ENCODE data around the gene CLDN20. TPM values are rescaled to one million over a fixed set of nuclear protein-coding genes. Genes with fewer than 3 reads are reported as not detected.
A peak's percentile ranks its signal among the peaks of the same experiment; 100 is the strongest.
"Not testable (repeated sequence)": the region's sequence is repeated elsewhere in the genome, so short reads cannot be mapped to it uniquely, and the experiment has no call there.

The CLDN20 gene
- total RNA-seq, 1 experiment from 2014 or later, result not detected

DNA sequence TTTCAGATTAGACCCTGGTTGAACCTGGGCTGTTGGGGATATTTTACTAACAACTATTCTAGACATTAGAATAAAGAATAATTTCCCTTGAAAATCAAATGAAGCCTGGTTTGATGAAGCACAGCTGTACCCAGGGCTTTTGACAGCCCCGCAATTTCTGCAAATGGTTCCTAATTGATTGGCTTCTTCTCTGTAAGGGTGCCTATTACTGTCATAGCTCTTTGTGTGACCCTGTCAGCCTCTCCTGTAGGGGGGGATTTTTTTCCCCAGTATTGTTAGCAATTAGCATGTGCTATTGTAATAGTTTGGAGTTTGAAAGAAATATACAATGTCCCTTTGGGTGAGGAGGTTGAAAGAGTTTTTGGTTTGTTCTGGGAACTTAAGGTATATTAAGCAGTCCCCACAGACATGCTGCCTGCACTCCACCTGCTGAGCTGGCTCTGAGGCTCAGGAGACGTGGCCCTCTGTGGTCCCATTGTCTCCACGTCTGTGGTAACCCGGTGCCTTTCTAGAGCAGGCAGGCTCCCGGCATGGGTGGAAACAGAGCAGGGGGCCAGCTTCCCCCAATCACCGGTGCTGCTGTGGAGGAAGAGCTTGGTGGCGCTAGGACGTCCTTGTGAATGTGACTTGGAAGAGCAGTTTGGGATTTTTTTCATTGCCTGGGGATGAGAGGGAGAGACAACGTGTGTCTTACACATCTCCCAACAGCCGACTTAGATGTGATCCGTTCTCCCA is 47.3 kb upstream of the CLDN20 start:
- H3K4me3 ChIP-seq (ENCODE audit: low read depth in 2 of 2, low read length in 2 of 2), result no peak overlapping the region
- peak overlapping the region; percentile 36; the same call in 1 of the 2 replicates for H3K27ac ChIP-seq (ENCODE audit: low read length)
- CTCF ChIA-PET, result no interaction called here
- intact Hi-C loops (cut with micrococcal nuclease; ENCODE audit: unreplicated experiment) (no loop called here), in situ Hi-C loops (cut with HindIII; ENCODE audit: low pct_unique_long_range_greater_than_20kb, low sequenced_read_pairs) (no loop called here)
- no peak for TF ChIP-seq TCF7L2 (IDR thresholded peaks at IDR 0.05; ENCODE audit: low read depth, low read length)
- TF ChIP-seq, protein P1, sequence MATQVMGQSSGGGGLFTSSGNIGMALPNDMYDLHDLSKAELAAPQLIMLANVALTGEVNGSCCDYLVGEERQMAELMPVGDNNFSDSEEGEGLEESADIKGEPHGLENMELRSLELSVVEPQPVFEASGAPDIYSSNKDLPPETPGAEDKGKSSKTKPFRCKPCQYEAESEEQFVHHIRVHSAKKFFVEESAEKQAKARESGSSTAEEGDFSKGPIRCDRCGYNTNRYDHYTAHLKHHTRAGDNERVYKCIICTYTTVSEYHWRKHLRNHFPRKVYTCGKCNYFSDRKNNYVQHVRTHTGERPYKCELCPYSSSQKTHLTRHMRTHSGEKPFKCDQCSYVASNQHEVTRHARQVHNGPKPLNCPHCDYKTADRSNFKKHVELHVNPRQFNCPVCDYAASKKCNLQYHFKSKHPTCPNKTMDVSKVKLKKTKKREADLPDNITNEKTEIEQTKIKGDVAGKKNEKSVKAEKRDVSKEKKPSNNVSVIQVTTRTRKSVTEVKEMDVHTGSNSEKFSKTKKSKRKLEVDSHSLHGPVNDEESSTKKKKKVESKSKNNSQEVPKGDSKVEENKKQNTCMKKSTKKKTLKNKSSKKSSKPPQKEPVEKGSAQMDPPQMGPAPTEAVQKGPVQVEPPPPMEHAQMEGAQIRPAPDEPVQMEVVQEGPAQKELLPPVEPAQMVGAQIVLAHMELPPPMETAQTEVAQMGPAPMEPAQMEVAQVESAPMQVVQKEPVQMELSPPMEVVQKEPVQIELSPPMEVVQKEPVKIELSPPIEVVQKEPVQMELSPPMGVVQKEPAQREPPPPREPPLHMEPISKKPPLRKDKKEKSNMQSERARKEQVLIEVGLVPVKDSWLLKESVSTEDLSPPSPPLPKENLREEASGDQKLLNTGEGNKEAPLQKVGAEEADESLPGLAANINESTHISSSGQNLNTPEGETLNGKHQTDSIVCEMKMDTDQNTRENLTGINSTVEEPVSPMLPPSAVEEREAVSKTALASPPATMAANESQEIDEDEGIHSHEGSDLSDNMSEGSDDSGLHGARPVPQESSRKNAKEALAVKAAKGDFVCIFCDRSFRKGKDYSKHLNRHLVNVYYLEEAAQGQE (IDR thresholded peaks at IDR 0.05; ENCODE audit: insufficient read depth in 1 of 2, low read depth in 2 of 2, low read length in 1 of 2), result no peak
- TF ChIP-seq, protein P2, sequence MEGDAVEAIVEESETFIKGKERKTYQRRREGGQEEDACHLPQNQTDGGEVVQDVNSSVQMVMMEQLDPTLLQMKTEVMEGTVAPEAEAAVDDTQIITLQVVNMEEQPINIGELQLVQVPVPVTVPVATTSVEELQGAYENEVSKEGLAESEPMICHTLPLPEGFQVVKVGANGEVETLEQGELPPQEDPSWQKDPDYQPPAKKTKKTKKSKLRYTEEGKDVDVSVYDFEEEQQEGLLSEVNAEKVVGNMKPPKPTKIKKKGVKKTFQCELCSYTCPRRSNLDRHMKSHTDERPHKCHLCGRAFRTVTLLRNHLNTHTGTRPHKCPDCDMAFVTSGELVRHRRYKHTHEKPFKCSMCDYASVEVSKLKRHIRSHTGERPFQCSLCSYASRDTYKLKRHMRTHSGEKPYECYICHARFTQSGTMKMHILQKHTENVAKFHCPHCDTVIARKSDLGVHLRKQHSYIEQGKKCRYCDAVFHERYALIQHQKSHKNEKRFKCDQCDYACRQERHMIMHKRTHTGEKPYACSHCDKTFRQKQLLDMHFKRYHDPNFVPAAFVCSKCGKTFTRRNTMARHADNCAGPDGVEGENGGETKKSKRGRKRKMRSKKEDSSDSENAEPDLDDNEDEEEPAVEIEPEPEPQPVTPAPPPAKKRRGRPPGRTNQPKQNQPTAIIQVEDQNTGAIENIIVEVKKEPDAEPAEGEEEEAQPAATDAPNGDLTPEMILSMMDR (IDR thresholded peaks at IDR 0.05), result no peak
- no peak for TF ChIP-seq POLR2AphosphoS5 (IDR thresholded peaks at IDR 0.05; ENCODE audit: low read depth, low read length)
- no peak for TF ChIP-seq SIN3A (IDR thresholded peaks at IDR 0.05; ENCODE audit: borderline replicate concordance, insufficient read depth, low read depth, low read length)
- H3K27me3 ChIP-seq (ENCODE audit: control insufficient read depth, insufficient read depth, low read length), result no peaks in the 10 kb centered on the region
- H3K9me3 ChIP-seq (ENCODE audit: control insufficient read depth, insufficient read depth, low read depth, low read length), result no peaks in the 10 kb centered on the region
- DNase-seq (ENCODE audit: low read depth, low spot score), result no peak
- no TSS peak for BruUV-seq (replicated peaks)
- no peaks in the 10 kb centered on the region; the same call in none of the 2 replicates for H3K36me3 ChIP-seq (ENCODE audit: control insufficient read depth, insufficient read depth, low read length)
- ATAC-seq, result no peak
- POLR2A ChIA-PET, result no interaction called here
- peaks cover 4% of the 10 kb centered on the region for H3K4me1 ChIP-seq (ENCODE audit: control insufficient read depth, insufficient read depth, low read length)

DNA sequence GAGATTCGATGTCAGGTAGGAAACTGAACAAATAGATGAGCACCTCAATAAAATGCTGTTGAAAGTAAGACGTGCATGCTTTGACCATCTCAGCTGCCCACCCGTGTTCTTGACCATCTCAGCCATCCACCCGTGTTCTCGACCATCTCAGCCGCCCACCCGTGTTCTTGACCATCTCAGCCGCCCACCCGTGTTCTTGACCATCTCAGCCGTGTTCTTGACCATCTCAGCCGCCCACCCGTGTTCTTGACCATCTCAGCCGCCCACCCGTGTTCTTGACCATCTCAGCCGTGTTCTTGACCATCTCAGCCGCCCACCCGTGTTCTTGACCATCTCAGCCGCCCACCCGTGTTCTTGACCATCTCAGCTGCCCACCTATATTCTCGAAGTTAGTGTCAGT is 45.1 kb upstream of the CLDN20 start:
- BruUV-seq (replicated peaks); H3K36me3 ChIP-seq (ENCODE audit: control insufficient read depth, insufficient read depth, low read length); intact Hi-C loops (cut with micrococcal nuclease; ENCODE audit: unreplicated experiment); H3K9me3 ChIP-seq (ENCODE audit: control insufficient read depth, insufficient read depth, low read depth, low read length); H3K27me3 ChIP-seq (ENCODE audit: control insufficient read depth, insufficient read depth, low read length); POLR2A ChIA-PET; in situ Hi-C loops (cut with HindIII; ENCODE audit: low pct_unique_long_range_greater_than_20kb, low sequenced_read_pairs); ATAC-seq; H3K27ac ChIP-seq (ENCODE audit: low read length); H3K4me3 ChIP-seq (ENCODE audit: low read depth in 2 of 2, low read length in 2 of 2); DNase-seq (ENCODE audit: low read depth, low spot score): not testable (repeated sequence)
- peaks cover 14% of the 10 kb centered on the region for H3K4me1 ChIP-seq (ENCODE audit: control insufficient read depth, insufficient read depth, low read length)
- CTCF ChIA-PET, result interaction anchor here (0.7 kb wide), 1 partner anchor 60 kb away, joined by 4 read pairs; no protein-coding TSS in a partner anchor

DNA sequence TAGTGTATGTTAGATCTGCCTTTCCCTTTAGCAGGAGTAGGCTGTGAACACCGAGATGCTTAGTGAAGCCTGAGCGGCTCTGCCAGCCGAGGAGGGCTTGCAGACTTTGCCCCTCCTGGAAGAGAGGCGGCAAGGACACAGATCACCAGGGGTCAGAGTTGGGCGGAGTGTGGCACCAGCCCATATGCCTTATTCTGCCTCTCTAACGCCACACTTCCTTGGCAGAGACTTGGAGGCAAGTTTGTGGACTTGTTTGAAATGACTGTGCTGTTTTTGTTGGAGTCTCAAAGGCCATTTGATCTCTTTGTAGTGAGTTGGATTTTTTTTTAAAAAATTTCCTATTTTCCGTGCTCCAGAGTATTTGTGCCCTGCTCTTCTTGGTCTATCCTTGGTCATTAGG is 44.5 kb upstream of the CLDN20 start:
- peaks cover 18% of the 10 kb centered on the region for H3K4me1 ChIP-seq (ENCODE audit: control insufficient read depth, insufficient read depth, low read length)
- BruUV-seq (replicated peaks), result no TSS peak
- H3K4me3 ChIP-seq (ENCODE audit: low read depth in 2 of 2, low read length in 2 of 2), result no peak overlapping the region
- H3K27ac ChIP-seq (ENCODE audit: low read length), result peak overlapping the region; percentile 14; the same call in 1 of the 2 replicates
- H3K36me3 ChIP-seq (ENCODE audit: control insufficient read depth, insufficient read depth, low read length), result no peaks in the 10 kb centered on the region
- no peak for DNase-seq (ENCODE audit: low read depth, low spot score)
- intact Hi-C loops (cut with micrococcal nuclease; ENCODE audit: unreplicated experiment) (no loop called here), in situ Hi-C loops (cut with HindIII; ENCODE audit: low pct_unique_long_range_greater_than_20kb, low sequenced_read_pairs) (no loop called here)
- ChIA-PET CTCF (interaction anchor here (0.7 kb wide), 1 partner anchor 59 kb away, joined by 4 read pairs; no protein-coding TSS in a partner anchor), POLR2A (no interaction called here)
- TF ChIP-seq SIN3A (IDR thresholded peaks at IDR 0.05; ENCODE audit: borderline replicate concordance, insufficient read depth, low read depth, low read length) (no peak), POLR2AphosphoS5 (IDR thresholded peaks at IDR 0.05; ENCODE audit: low read depth, low read length) (no peak)
- TF ChIP-seq, protein P1 (IDR thresholded peaks at IDR 0.05; ENCODE audit: insufficient read depth in 1 of 2, low read depth in 2 of 2, low read length in 1 of 2), result no peak
- H3K9me3 ChIP-seq (ENCODE audit: control insufficient read depth, insufficient read depth, low read depth, low read length), result no peaks in the 10 kb centered on the region
- H3K27me3 ChIP-seq (ENCODE audit: control insufficient read depth, insufficient read depth, low read length), result no peaks in the 10 kb centered on the region
- ATAC-seq, result no peak

Measured in Panc1 (cell line).